PC-9 (cell line): ENCODE data around the gene VGLL4. TPM values are rescaled to one million over a fixed set of nuclear protein-coding genes. Genes with fewer than 3 reads are reported as not detected.

ENCODE experiments used
- BruUV-seq: library from RNA; stranded (reverse); fragments of 400-500 nt; replicated peaks from 2 replicates; lab custom pipeline; 2021; lab: Mats Ljungman, UMichigan
- CTCF ChIA-PET: fragments of 300-600 bp; sonication (Branson Sonifier 250); formaldehyde crosslinking; loops from one replicate; lab custom pipeline; 2022; ENCODE audit warnings: antibody characterized with exemption; lab: Charles Lee
- POLR2A ChIA-PET: fragments of 300-600 bp; sonication (Branson Sonifier 250); formaldehyde crosslinking; loops from one replicate; lab custom pipeline; 2022; ENCODE audit warnings: antibody characterized with exemption; ENCODE audit not compliant: unreplicated experiment; lab: Charles Lee
- DNase-seq, 2 experiments: peaks; one replicate each; pipeline versions ENCODE4 v3.0.0 to v3.0.0-alpha.2; 2015 to 2022; ENCODE audit warnings: mixed read lengths in 1 of 2
- H2AFZ ChIP-seq: fragments of 200-600 bp; sonication (generic); 2 replicates; pipeline ENCODE4 v1.8.1; 2017; ENCODE audit warnings: antibody characterized with exemption
- H3F3A ChIP-seq: fragments of 200-600 bp; sonication (generic); 2 replicates; pipeline ENCODE4 v1.8.1; 2017; ENCODE audit warnings: antibody characterized with exemption, mild to moderate bottlenecking, low read depth; ENCODE audit not compliant: insufficient read depth
- H3K27ac ChIP-seq: fragments of 200-600 bp; sonication (generic); 2 replicates; pipeline ENCODE4 v1.6.1; 2016; ENCODE audit warnings: mixed run types
- H3K27me3 ChIP-seq: fragments of 200-600 bp; sonication (generic); 2 replicates; pipeline ENCODE4 v1.6.1; 2016; ENCODE audit warnings: low read depth, mixed run types; ENCODE audit not compliant: insufficient read depth
- H3K36me3 ChIP-seq: fragments of 200-600 bp; sonication (generic); 2 replicates; pipeline ENCODE4 v1.6.1; 2016; ENCODE audit warnings: low read depth, mixed run types
- H3K4me1 ChIP-seq: fragments of 200-600 bp; sonication (generic); replicated peaks from 2 replicates; pipeline ENCODE4 v1.6.1; 2016; ENCODE audit warnings: mixed run types; ENCODE audit not compliant: insufficient read depth
- H3K4me2 ChIP-seq: fragments of 200-600 bp; sonication (generic); 2 replicates; pipeline ENCODE4 v1.6.1; 2017; ENCODE audit warnings: mixed run types
- H3K4me3 ChIP-seq: fragments of 200-600 bp; sonication (generic); 2 replicates; pipeline ENCODE4 v1.6.1; 2016; ENCODE audit warnings: mixed run types
- H3K79me2 ChIP-seq: fragments of 200-600 bp; sonication (generic); 2 replicates; pipeline ENCODE4 v1.6.1; 2017; ENCODE audit warnings: low read depth, mixed run types
- H3K9me2 ChIP-seq: fragments of 200-600 bp; sonication (generic); 2 replicates; pipeline ENCODE4 v1.8.1; 2017; ENCODE audit warnings: mild to moderate bottlenecking; ENCODE audit not compliant: insufficient read depth
- H3K9me3 ChIP-seq: fragments of 200-600 bp; sonication (generic); 2 replicates; pipeline ENCODE4 v1.8.1; 2016; ENCODE audit warnings: low read depth; ENCODE audit not compliant: insufficient read depth
- H4K20me1 ChIP-seq: fragments of 200-600 bp; sonication (generic); 2 replicates; pipeline ENCODE4 v1.8.1; 2017; ENCODE audit not compliant: insufficient read depth
- EZH2 ChIP-seq: fragments of 200-600 bp; sonication (generic); IDR thresholded peaks from 2 replicates; pipeline ENCODE4 v1.8.0; 2017; ENCODE audit warnings: antibody characterized with exemption, low read depth
- intact Hi-C: fragments of 100-400 bp; cut with micrococcal nuclease; formaldehyde crosslinking; loops from one replicate; pipeline ENCODE4 v1.10.0; 2022; ENCODE audit not compliant: unreplicated experiment
- total RNA-seq: library from RNA; stranded (reverse); gene quantifications from 2 replicates; pipeline ENCODE4 v1.2.3, GENCODE V29; 2021
- TF ChIP-seq, protein P1 (sequence below): fragments of 200-600 bp; sonication (generic); conservative IDR thresholded peaks from 2 replicates; pipeline ENCODE4 v1.6.1; 2017; ENCODE audit warnings: mixed run types, antibody characterized with exemption, mild to moderate bottlenecking, moderate library complexity

VGLL4 gene
- total RNA-seq, 1 experiment from 2014 or later = 42.2 TPM

DNA sequence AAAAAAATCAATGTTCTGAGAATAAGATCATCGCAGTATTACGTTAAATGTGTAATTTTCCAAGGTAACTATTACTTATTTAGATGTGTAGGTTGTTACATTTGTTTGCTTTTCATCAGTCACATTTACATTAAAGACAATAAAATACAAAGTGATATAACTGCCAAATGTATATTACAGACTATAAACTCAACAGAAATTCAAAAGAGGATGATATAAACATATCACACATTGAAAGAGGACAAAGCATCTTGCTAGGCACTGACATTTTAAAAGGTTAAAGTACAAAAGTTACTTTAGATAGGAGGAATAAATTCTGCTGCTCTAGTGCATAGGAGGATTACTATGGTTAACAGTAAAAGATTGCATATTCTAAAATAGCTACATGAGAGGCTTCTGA is 16.1 kb downstream of the VGLL4 start:
- CTCF ChIA-PET = no interaction called here
- H2AFZ ChIP-seq = no peak overlapping the region
- 0 out of 2 replicates have a peak, but pooled peaks cover 16% of the 10 kb centered on the region for H3F3A ChIP-seq
- H3K4me1 ChIP-seq = no peaks in the 10 kb centered on the region
- TF ChIP-seq EZH2 = no peak
- TF ChIP-seq, protein P1, sequence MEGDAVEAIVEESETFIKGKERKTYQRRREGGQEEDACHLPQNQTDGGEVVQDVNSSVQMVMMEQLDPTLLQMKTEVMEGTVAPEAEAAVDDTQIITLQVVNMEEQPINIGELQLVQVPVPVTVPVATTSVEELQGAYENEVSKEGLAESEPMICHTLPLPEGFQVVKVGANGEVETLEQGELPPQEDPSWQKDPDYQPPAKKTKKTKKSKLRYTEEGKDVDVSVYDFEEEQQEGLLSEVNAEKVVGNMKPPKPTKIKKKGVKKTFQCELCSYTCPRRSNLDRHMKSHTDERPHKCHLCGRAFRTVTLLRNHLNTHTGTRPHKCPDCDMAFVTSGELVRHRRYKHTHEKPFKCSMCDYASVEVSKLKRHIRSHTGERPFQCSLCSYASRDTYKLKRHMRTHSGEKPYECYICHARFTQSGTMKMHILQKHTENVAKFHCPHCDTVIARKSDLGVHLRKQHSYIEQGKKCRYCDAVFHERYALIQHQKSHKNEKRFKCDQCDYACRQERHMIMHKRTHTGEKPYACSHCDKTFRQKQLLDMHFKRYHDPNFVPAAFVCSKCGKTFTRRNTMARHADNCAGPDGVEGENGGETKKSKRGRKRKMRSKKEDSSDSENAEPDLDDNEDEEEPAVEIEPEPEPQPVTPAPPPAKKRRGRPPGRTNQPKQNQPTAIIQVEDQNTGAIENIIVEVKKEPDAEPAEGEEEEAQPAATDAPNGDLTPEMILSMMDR = no peak
- H3K36me3 ChIP-seq = no peaks in the 10 kb centered on the region
- H3K4me3 ChIP-seq = no peak overlapping the region
- BruUV-seq = no TSS peak
- no peaks in the 10 kb centered on the region for H3K9me3 ChIP-seq
- intact Hi-C loops = no loop called here
- no peaks in the 10 kb centered on the region for H3K27me3 ChIP-seq
- H3K4me2 ChIP-seq = no peak overlapping the region
- H3K27ac ChIP-seq = no peak overlapping the region
- DNase-seq = no peak
- peaks cover 96% of the 10 kb centered on the region for H3K79me2 ChIP-seq
- peaks cover 80% of the 10 kb centered on the region for H4K20me1 ChIP-seq
- no peaks in the 10 kb centered on the region for H3K9me2 ChIP-seq
- POLR2A ChIA-PET = interaction anchor here (0.7 kb wide), 1 partner anchor 20 kb away, joined by 24 read pairs; no protein-coding TSS in a partner anchor

DNA sequence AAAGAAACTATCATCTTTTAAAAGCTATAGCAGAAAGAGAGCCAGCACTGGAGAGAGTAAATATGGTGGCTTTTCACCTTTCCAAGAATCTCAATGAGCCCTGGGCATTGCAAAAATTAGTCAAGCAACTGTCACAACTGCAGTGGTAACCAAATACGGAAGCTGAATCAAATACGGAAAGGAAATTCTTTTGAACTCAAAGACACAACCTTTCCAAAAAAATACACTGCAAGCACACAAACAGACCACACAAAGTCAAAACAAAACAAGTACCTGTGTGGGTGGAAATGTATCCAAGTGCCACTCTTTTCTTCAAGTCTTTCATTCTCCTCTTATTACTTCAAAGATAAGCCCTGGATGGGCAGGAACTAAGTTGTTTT is 17.6 kb downstream of the VGLL4 start:
- Histone ChIP-seq H3K79me2 (peaks cover 96% of the 10 kb centered on the region), H3K36me3 (no peaks in the 10 kb centered on the region), H3K4me2 (no peak overlapping the region), H3K9me3 (no peaks in the 10 kb centered on the region), H3K9me2 (no peaks in the 10 kb centered on the region), H2AFZ (no peak overlapping the region), H3K4me1 (no peaks in the 10 kb centered on the region), H4K20me1 (peaks cover 77% of the 10 kb centered on the region), H3K4me3 (no peak overlapping the region), H3F3A (0 out of 2 replicates have a peak, but pooled peaks cover 13% of the 10 kb centered on the region), H3K27ac (no peak overlapping the region), H3K27me3 (no peaks in the 10 kb centered on the region)
- intact Hi-C loops = no loop called here
- DNase-seq = no peak
- CTCF ChIA-PET = no interaction called here
- TF ChIP-seq EZH2 = no peak
- TF ChIP-seq, protein P1 = no peak
- BruUV-seq = no TSS peak
- POLR2A ChIA-PET = no interaction called here

GRCh38 chr3:11625376-11626083 is 18.2 kb downstream of the VGLL4 start:
- ChIA-PET POLR2A (no interaction called here), CTCF (interaction anchor here (0.6 kb wide), 1 partner anchor 471 kb away, joined by 3 read pairs; the partner anchor contains the start of gene HRH1)
- Histone ChIP-seq H3K9me2 (no peaks in the 10 kb centered on the region), H3K27me3 (no peaks in the 10 kb centered on the region), H3F3A (0 out of 2 replicates have a peak, but pooled peaks cover 8% of the 10 kb centered on the region), H3K4me1 (no peaks in the 10 kb centered on the region; the same call in 1 of the 2 replicates), H3K9me3 (no peaks in the 10 kb centered on the region), H3K79me2 (peaks cover 96% of the 10 kb centered on the region), H4K20me1 (peaks cover 76% of the 10 kb centered on the region; the same call in 1 of the 2 replicates), H2AFZ (no peak overlapping the region), H3K27ac (no peak overlapping the region), H3K36me3 (no peaks in the 10 kb centered on the region), H3K4me3 (no peak overlapping the region), H3K4me2 (no peak overlapping the region)
- intact Hi-C loops = no loop called here
- DNase-seq = no peak
- TF ChIP-seq, protein P1 = no peak
- no peak for TF ChIP-seq EZH2
- no TSS peak for BruUV-seq
